ENCODE results near the gene GPR149. TPM values are rescaled to one million over a fixed set of nuclear protein-coding genes. Genes with fewer than 3 reads are reported as not detected.

The GPR149 gene
- total and polyA plus RNA-seq, 8 donors = not detected

- no peak for TF ChIP-seq CTCF (IDR thresholded peaks at IDR 0.05)
- no peaks in the 10 kb centered on the region for H3K36me3 ChIP-seq
- no peak for ATAC-seq
These were observed 102.1 kb downstream of the GPR149 start for GRCh38 chr3:154327871-154328270.

GRCh38 chr3:154324919-154325318 lies 105.1 kb downstream of the GPR149 start:
- DNase-seq (no peak), ATAC-seq (peak; percentile 3)
- peaks cover 21 to 40% of the 10 kb centered on the region in 2 donors for H3K4me1 ChIP-seq
- intact Hi-C loops (cut with DNase I) = no loop called here
- H3K9me3 ChIP-seq = no peaks in the 10 kb centered on the region
- TF ChIP-seq CTCF (IDR thresholded peaks at IDR 0.05) = no peak
- peak overlapping the region; percentile 55 to 75 for H3K4me3 ChIP-seq
- no peaks in the 10 kb centered on the region for H3K36me3 ChIP-seq
- H3K27ac ChIP-seq = peak overlapping the region; percentile 87 to 96
- no peaks in the 10 kb centered on the region for H3K27me3 ChIP-seq

More at GRCh38 chr3:154327871-154328270, 102.1 kb downstream of the GPR149 start:
- no peak for DNase-seq
- Histone ChIP-seq H3K27me3 (no peaks in the 10 kb centered on the region), H3K4me3 (no peak overlapping the region), H3K4me1 (peaks cover 11 to 12% of the 10 kb centered on the region in 2 donors), H3K27ac (no peak overlapping the region), H3K9me3 (no peaks in the 10 kb centered on the region)
- intact Hi-C loops (cut with DNase I) = no loop called here

GRCh38 chr3:154323891-154324738 lies 105.9 kb downstream of the GPR149 start, which contains the start of gene DHX36:
DHX36 (minus strand) TSS chr3:154324487; CDS start chr3:154324416, 71 bp downstream.
- H3K4me1 ChIP-seq = peaks cover 21 to 48% of the 10 kb centered on the region in 2 donors
- DNase-seq (peak; percentile 91 to 96 (median 93)), ATAC-seq (peak; percentile 96)
- no peaks in the 10 kb centered on the region for H3K9me3 ChIP-seq
- no peaks in the 10 kb centered on the region for H3K27me3 ChIP-seq
- H3K4me3 ChIP-seq = peak within 1 kb of the TSS; percentile 55 to 75
- TF ChIP-seq CTCF (IDR thresholded peaks at IDR 0.05) = no peak
- peak within 1 kb of the TSS; percentile 87 to 96 for H3K27ac ChIP-seq
- intact Hi-C loops (cut with DNase I) = no loop called here
- no peaks in the 10 kb centered on the region for H3K36me3 ChIP-seq

- Histone ChIP-seq H3K9me3 (no peaks in the 10 kb centered on the region), H3K4me1 (peaks cover 3 to 59% of the 10 kb centered on the region in 2 donors), H3K36me3 (peaks cover 0 to 36% of the 10 kb centered on the region in 2 donors), H3K27ac (no peak overlapping the region), H3K4me3 (no peak overlapping the region), H3K27me3 (no peaks in the 10 kb centered on the region)
- DNase-seq (no peak), ATAC-seq (no peak)
- TF ChIP-seq CTCF (IDR thresholded peaks at IDR 0.05) = no peak
- intact Hi-C loops (cut with DNase I) = no loop called here
These were observed 112.8 kb downstream of the GPR149 start for GRCh38 chr3:154316974-154317767.

- TF ChIP-seq CTCF (IDR thresholded peaks at IDR 0.05) = no peak
- intact Hi-C loops (cut with DNase I) = no loop called here
- no peak overlapping the region for H3K4me3 ChIP-seq
These were observed 115.8 kb downstream of the GPR149 start for GRCh38 chr3:154314152-154314551.

More at GRCh38 chr3:154314152-154314551, 115.8 kb downstream of the GPR149 start:
- H3K27me3 ChIP-seq = no peaks in the 10 kb centered on the region
- no peak overlapping the region for H3K27ac ChIP-seq
- no peak for DNase-seq
- peaks cover 0 to 53% of the 10 kb centered on the region in 2 donors for H3K36me3 ChIP-seq
- no peaks in the 10 kb centered on the region for H3K9me3 ChIP-seq
- H3K4me1 ChIP-seq = peaks cover 0 to 30% of the 10 kb centered on the region in 2 donors
- no peak for ATAC-seq
